Panc1 (cell line): ENCODE measurements around the gene EMILIN3.

Experiments used
- POLR2AphosphoS5 ChIP-seq: IDR thresholded peaks from 2 replicates; pipeline ENCODE4 v1.6.1; 2012; ENCODE audit warnings: mild to moderate bottlenecking, low read depth, low read length, moderate library complexity
- REST ChIP-seq, 2 experiments: IDR thresholded peaks; 2 replicates each; pipeline ENCODE4 v1.6.1; 2011 to 2012; ENCODE audit warnings: low read depth in 2 of 2, control low read depth in 1 of 2, low read length in 1 of 2, mild to moderate bottlenecking in 1 of 2, moderate library complexity in 1 of 2; ENCODE audit not compliant: insufficient read depth in 1 of 2
- TCF7L2 ChIP-seq: IDR thresholded peaks from 2 replicates; pipeline ENCODE4 v1.6.1; 2011; ENCODE audit warnings: mild to moderate bottlenecking, low read depth, low read length, inconsistent platforms
- TF ChIP-seq, protein P1 (sequence below): fragments of 450-650 bp; IDR thresholded peaks from 2 replicates; pipeline ENCODE4 v1.5.1; 2017; ENCODE audit warnings: mild to moderate bottlenecking

GRCh38 chr20:41358230-41358629, 8.4 kb downstream of the EMILIN3 start:
- TF ChIP-seq, protein P1, sequence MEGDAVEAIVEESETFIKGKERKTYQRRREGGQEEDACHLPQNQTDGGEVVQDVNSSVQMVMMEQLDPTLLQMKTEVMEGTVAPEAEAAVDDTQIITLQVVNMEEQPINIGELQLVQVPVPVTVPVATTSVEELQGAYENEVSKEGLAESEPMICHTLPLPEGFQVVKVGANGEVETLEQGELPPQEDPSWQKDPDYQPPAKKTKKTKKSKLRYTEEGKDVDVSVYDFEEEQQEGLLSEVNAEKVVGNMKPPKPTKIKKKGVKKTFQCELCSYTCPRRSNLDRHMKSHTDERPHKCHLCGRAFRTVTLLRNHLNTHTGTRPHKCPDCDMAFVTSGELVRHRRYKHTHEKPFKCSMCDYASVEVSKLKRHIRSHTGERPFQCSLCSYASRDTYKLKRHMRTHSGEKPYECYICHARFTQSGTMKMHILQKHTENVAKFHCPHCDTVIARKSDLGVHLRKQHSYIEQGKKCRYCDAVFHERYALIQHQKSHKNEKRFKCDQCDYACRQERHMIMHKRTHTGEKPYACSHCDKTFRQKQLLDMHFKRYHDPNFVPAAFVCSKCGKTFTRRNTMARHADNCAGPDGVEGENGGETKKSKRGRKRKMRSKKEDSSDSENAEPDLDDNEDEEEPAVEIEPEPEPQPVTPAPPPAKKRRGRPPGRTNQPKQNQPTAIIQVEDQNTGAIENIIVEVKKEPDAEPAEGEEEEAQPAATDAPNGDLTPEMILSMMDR: no peak
- TF ChIP-seq POLR2AphosphoS5: no peak
- TF ChIP-seq REST (IDR thresholded peaks at IDR 0.05; ENCODE audit: insufficient read depth in 1 of 2, low read depth in 2 of 2, low read length in 1 of 2): no peak
- no peak for TF ChIP-seq TCF7L2
